Measurements from ENCODE around the gene KRTAP9-9.
"Not testable (repeated sequence)": the region's sequence is repeated elsewhere in the genome, so short reads cannot be mapped to it uniquely, and the experiment has no call there.

The KRTAP9-9 gene

DNA sequence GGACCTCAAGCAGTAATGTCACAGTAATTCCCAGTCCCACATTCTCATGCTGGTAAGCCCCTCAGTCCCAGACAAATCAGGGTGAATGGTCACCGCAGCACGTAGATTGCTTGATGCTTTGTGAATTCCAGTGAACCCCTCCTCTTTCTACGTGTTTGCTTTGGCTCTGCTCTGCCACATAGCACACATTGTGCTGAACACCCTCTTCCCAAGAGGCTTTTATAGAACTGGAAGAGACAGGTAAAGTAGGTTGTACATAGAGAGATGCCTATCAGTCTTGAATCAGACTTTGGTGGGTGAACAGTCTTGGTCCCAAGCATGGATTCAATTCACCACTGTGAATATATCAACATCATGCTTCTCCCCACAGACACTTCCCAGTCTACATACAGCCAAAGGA lies 9.4 kb downstream of the KRTAP9-9 start:
- Histone ChIP-seq H3K27me3 (ENCODE audit: control insufficient read depth in 2 of 2, insufficient read depth in 2 of 2, low read length in 2 of 2) (peaks cover 0 to 10% of the 10 kb centered on the region in 2 donors), H3K4me1 (ENCODE audit: control insufficient read depth in 2 of 2, insufficient read depth in 2 of 2, low read length in 2 of 2) (no peaks in the 10 kb centered on the region), H3K27ac (ENCODE audit: low read depth in 2 of 2, low read length in 2 of 2) (no peak overlapping the region), H3K4me3 (ENCODE audit: low read length in 2 of 2) (no peak overlapping the region), H3K9ac (ENCODE audit: low read depth in 1 of 2, low read length in 2 of 2) (no peak overlapping the region), H3K9me3 (ENCODE audit: control insufficient read depth in 2 of 2, low read length in 2 of 2) (no peaks in the 10 kb centered on the region), H3K36me3 (ENCODE audit: control insufficient read depth in 2 of 2, insufficient read depth in 2 of 2, low read length in 2 of 2) (no peaks in the 10 kb centered on the region)

DNA sequence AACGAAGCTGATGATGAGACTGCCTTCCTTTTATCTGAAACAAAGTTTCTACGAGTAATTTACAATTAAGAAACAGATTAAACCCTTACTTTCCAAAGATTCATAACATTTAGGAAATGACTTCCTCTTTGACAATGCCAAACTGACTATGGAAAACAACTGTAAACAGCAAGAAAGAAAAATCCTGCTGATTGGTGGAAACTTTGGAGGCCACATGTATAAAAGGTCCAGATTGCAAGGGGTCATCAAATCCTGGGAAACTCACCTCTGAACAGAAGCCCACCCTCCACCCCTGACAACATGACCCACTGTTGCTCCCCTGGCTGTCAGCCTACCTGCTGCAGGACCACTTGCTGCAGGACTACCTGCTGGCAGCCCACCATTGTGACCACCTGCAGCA lies 9.9 kb downstream of the KRTAP9-9 start, which contains the start of gene KRTAP9-6:
KRTAP9-6 (plus strand) TSS at position 301 of the 400 bp plus-strand sequence; CDS start at position 301, 0 bp downstream.
- no peaks in the 10 kb centered on the region for H3K4me1 ChIP-seq (ENCODE audit: control insufficient read depth in 2 of 2, insufficient read depth in 2 of 2, low read length in 2 of 2)
- no peaks in the 10 kb centered on the region for H3K36me3 ChIP-seq (ENCODE audit: control insufficient read depth in 2 of 2, insufficient read depth in 2 of 2, low read length in 2 of 2)
- peaks cover 0 to 10% of the 10 kb centered on the region in 2 donors for H3K27me3 ChIP-seq (ENCODE audit: control insufficient read depth in 2 of 2, insufficient read depth in 2 of 2, low read length in 2 of 2)
- H3K27ac ChIP-seq (ENCODE audit: low read depth in 2 of 2, low read length in 2 of 2), result no peak within 1 kb of the TSS
- no peak within 1 kb of the TSS for H3K9ac ChIP-seq (ENCODE audit: low read depth in 1 of 2, low read length in 2 of 2)
- no peak within 1 kb of the TSS for H3K4me3 ChIP-seq (ENCODE audit: low read length in 2 of 2)
- H3K9me3 ChIP-seq (ENCODE audit: control insufficient read depth in 2 of 2, low read length in 2 of 2), result no peaks in the 10 kb centered on the region

DNA sequence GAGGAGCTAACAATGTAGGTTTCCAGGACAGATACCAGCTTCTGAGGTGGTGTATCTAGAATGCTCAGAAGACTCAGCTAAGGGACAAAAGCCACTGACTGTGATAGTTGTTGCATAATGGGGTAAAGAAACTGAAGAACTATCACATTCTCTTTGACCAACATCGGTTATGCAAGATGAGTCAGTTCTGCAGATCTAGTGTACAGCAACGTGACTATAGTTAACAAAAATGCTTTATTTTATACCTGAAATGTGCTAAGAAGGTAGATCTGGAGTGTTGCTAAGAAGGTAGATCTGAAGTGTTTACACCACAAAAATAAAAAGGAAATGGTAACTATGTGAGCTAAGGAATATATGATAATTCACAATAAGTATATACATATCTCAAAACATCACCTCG lies 12.5 kb downstream of the KRTAP9-9 start:
- no peak overlapping the region for H3K4me3 ChIP-seq (ENCODE audit: low read length in 2 of 2)
- H3K27ac ChIP-seq (ENCODE audit: low read depth in 2 of 2, low read length in 2 of 2), result no peak overlapping the region
- no peak overlapping the region for H3K9ac ChIP-seq (ENCODE audit: low read depth in 1 of 2, low read length in 2 of 2)
- peaks cover 0 to 6% of the 10 kb centered on the region in 2 donors for H3K27me3 ChIP-seq (ENCODE audit: control insufficient read depth in 2 of 2, insufficient read depth in 2 of 2, low read length in 2 of 2)
- H3K4me1 ChIP-seq (ENCODE audit: control insufficient read depth in 2 of 2, insufficient read depth in 2 of 2, low read length in 2 of 2), result no peaks in the 10 kb centered on the region
- no peaks in the 10 kb centered on the region for H3K9me3 ChIP-seq (ENCODE audit: control insufficient read depth in 2 of 2, low read length in 2 of 2)
- H3K36me3 ChIP-seq (ENCODE audit: control insufficient read depth in 2 of 2, insufficient read depth in 2 of 2, low read length in 2 of 2), result no peaks in the 10 kb centered on the region

DNA sequence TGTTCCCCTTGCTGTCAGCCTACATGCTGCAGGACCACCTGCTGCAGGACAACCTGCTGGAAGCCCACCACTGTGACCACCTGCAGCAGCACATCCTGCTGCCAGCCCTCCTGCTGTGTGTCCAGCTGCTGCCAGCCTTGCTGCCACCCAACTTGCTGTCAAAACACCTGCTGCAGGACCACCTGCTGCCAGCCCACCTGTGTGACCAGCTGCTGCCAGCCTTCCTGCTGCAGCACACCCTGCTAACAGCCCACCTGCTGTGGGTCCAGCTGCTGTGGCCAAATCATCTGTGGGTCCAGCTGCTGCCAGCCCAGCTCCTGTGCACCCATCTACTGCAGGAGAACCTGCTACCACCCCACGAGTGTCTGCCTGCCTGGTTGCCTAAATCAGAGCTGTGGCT lies 16.1 kb downstream of the KRTAP9-9 start:
- H3K9ac ChIP-seq (ENCODE audit: low read depth in 1 of 2, low read length in 2 of 2); H3K27me3 ChIP-seq (ENCODE audit: control insufficient read depth in 2 of 2, insufficient read depth in 2 of 2, low read length in 2 of 2); H3K36me3 ChIP-seq (ENCODE audit: control insufficient read depth in 2 of 2, insufficient read depth in 2 of 2, low read length in 2 of 2); H3K4me3 ChIP-seq (ENCODE audit: low read length in 2 of 2); H3K4me1 ChIP-seq (ENCODE audit: control insufficient read depth in 2 of 2, insufficient read depth in 2 of 2, low read length in 2 of 2); H3K27ac ChIP-seq (ENCODE audit: low read depth in 2 of 2, low read length in 2 of 2); H3K9me3 ChIP-seq (ENCODE audit: control insufficient read depth in 2 of 2, low read length in 2 of 2): not testable (repeated sequence)

- Histone ChIP-seq H3K9me3 (ENCODE audit: control insufficient read depth in 2 of 2, low read length in 2 of 2) (no peaks in the 10 kb centered on the region), H3K27ac (ENCODE audit: low read depth in 2 of 2, low read length in 2 of 2) (no peak overlapping the region), H3K4me1 (ENCODE audit: control insufficient read depth in 2 of 2, insufficient read depth in 2 of 2, low read length in 2 of 2) (no peaks in the 10 kb centered on the region), H3K27me3 (ENCODE audit: control insufficient read depth in 2 of 2, insufficient read depth in 2 of 2, low read length in 2 of 2) (peaks cover 0 to 5% of the 10 kb centered on the region in 2 donors), H3K4me3 (ENCODE audit: low read length in 2 of 2) (no peak overlapping the region), H3K36me3 (ENCODE audit: control insufficient read depth in 2 of 2, insufficient read depth in 2 of 2, low read length in 2 of 2) (no peaks in the 10 kb centered on the region), H3K9ac (ENCODE audit: low read depth in 1 of 2, low read length in 2 of 2) (no peak overlapping the region)
Observed at GRCh38 chr17:41271858-41272257, 16.7 kb downstream of the KRTAP9-9 start.

DNA sequence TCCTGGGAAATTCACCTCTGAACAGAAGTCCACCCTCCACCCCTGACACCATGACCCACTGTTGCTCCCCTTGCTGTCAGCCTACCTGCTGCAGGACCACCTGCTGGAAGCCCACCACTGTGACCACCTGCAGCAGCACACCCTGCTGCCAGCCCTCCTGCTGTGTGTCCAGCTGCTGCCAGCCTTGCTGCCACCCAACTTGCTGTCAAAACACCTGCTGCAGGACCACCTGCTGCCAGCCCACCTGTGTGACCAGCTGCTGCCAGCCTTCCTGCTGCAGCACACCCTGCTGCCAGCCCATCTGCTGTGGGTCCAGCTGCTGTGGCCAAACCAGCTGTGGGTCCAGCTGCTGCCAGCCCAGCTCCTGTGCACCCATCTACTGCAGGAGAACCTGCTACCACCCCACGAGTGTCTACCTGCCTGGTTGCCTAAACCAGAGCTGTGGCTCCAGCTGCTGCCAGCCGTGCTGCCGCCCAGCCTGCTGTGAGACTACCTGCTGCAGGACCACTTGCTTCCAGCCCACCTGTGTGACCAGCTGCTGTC lies 20.5 kb downstream of the KRTAP9-9 start, which contains the start of gene KRTAP9-7:
KRTAP9-7 (plus strand) TSS at position 51 of the 543 bp plus-strand sequence; CDS start at position 51, 0 bp downstream.
- H3K4me1 ChIP-seq (ENCODE audit: control insufficient read depth in 2 of 2, insufficient read depth in 2 of 2, low read length in 2 of 2); H3K9ac ChIP-seq (ENCODE audit: low read depth in 1 of 2, low read length in 2 of 2); H3K27ac ChIP-seq (ENCODE audit: low read depth in 2 of 2, low read length in 2 of 2); H3K27me3 ChIP-seq (ENCODE audit: control insufficient read depth in 2 of 2, insufficient read depth in 2 of 2, low read length in 2 of 2); H3K36me3 ChIP-seq (ENCODE audit: control insufficient read depth in 2 of 2, insufficient read depth in 2 of 2, low read length in 2 of 2); H3K9me3 ChIP-seq (ENCODE audit: control insufficient read depth in 2 of 2, low read length in 2 of 2); H3K4me3 ChIP-seq (ENCODE audit: low read length in 2 of 2): not testable (repeated sequence)

DNA sequence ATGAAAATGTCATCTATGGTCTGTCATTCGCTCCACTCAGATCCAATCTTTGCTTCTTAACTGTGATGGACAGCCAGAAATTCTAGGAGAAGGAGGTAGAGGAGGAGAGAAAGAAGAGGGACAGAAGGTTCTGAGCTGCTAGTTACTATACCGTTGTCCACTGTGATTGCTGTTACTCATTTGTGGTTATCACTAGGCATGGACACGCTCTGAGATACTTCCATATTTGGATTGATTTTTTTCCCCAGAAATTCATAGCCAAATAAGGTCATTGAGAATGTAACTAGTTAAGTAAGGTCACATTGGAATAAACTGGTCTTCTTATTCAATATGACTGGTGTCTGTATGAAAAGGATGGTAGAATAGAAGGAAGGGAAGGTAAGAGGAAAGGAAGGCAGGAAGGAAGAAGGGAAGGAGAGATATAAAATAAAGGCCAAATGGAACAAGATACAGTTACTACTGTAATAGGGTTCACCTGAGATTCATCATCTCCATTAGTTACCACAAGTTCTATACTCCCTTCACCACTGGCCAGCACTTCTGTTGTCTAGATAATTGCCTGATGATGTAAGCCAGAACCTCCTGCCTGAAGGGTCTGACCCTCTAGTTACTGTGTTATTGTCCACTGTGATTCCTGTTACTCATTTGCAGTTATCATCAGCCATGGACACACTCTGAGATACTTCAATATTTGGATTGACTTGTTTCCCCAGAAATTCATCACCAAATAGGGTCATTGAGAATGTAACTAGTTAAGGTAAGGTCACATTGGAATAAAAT lies 23.2 kb downstream of the KRTAP9-9 start:
- Histone ChIP-seq H3K27me3 (ENCODE audit: control insufficient read depth in 2 of 2, insufficient read depth in 2 of 2, low read length in 2 of 2) (peaks cover 0 to 5% of the 10 kb centered on the region in 2 donors), H3K9ac (ENCODE audit: low read depth in 1 of 2, low read length in 2 of 2) (no peak overlapping the region), H3K36me3 (ENCODE audit: control insufficient read depth in 2 of 2, insufficient read depth in 2 of 2, low read length in 2 of 2) (no peaks in the 10 kb centered on the region), H3K4me3 (ENCODE audit: low read length in 2 of 2) (no peak overlapping the region), H3K27ac (ENCODE audit: low read depth in 2 of 2, low read length in 2 of 2) (no peak overlapping the region), H3K9me3 (ENCODE audit: control insufficient read depth in 2 of 2, low read length in 2 of 2) (no peaks in the 10 kb centered on the region), H3K4me1 (ENCODE audit: control insufficient read depth in 2 of 2, insufficient read depth in 2 of 2, low read length in 2 of 2) (no peaks in the 10 kb centered on the region)

- H3K4me1 ChIP-seq (ENCODE audit: control insufficient read depth in 2 of 2, insufficient read depth in 2 of 2, low read length in 2 of 2), result no peaks in the 10 kb centered on the region
- no peak overlapping the region for H3K9ac ChIP-seq (ENCODE audit: low read depth in 1 of 2, low read length in 2 of 2)
- H3K27ac ChIP-seq (ENCODE audit: low read depth in 2 of 2, low read length in 2 of 2), result no peak overlapping the region
- no peaks in the 10 kb centered on the region for H3K9me3 ChIP-seq (ENCODE audit: control insufficient read depth in 2 of 2, low read length in 2 of 2)
- H3K36me3 ChIP-seq (ENCODE audit: control insufficient read depth in 2 of 2, insufficient read depth in 2 of 2, low read length in 2 of 2), result no peaks in the 10 kb centered on the region
- H3K4me3 ChIP-seq (ENCODE audit: low read length in 2 of 2), result no peak overlapping the region
- peaks cover 0 to 2% of the 10 kb centered on the region in 2 donors for H3K27me3 ChIP-seq (ENCODE audit: control insufficient read depth in 2 of 2, insufficient read depth in 2 of 2, low read length in 2 of 2)
Observed at GRCh38 chr17:41284043-41284442, 28.9 kb downstream of the KRTAP9-9 start.

DNA sequence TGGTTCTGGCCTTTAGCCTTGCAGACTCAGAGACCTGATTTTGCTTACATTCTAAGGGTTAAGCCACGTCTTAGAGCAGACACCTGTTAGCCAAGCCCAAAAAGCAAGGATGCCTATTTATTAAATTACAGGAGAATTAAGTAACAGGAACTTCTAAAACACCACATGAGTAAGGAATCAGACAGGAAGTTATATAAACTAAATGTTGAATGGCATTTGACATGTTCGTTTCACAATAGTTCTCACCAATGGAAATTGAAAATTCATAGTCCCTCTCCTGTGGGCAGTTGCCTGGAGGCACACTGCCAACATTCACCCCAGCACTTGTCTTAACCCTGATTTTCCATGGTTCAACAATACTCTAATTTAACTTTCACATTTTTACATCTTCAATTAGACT lies 29.4 kb downstream of the KRTAP9-9 start:
- H3K4me1 ChIP-seq (ENCODE audit: control insufficient read depth in 2 of 2, insufficient read depth in 2 of 2, low read length in 2 of 2), result no peaks in the 10 kb centered on the region
- H3K27me3 ChIP-seq (ENCODE audit: control insufficient read depth in 2 of 2, insufficient read depth in 2 of 2, low read length in 2 of 2), result peaks cover 0 to 2% of the 10 kb centered on the region in 2 donors
- no peaks in the 10 kb centered on the region for H3K9me3 ChIP-seq (ENCODE audit: control insufficient read depth in 2 of 2, low read length in 2 of 2)
- no peak overlapping the region for H3K27ac ChIP-seq (ENCODE audit: low read depth in 2 of 2, low read length in 2 of 2)
- no peak overlapping the region for H3K9ac ChIP-seq (ENCODE audit: low read depth in 1 of 2, low read length in 2 of 2)
- H3K4me3 ChIP-seq (ENCODE audit: low read length in 2 of 2), result no peak overlapping the region
- no peaks in the 10 kb centered on the region for H3K36me3 ChIP-seq (ENCODE audit: control insufficient read depth in 2 of 2, insufficient read depth in 2 of 2, low read length in 2 of 2)

DNA sequence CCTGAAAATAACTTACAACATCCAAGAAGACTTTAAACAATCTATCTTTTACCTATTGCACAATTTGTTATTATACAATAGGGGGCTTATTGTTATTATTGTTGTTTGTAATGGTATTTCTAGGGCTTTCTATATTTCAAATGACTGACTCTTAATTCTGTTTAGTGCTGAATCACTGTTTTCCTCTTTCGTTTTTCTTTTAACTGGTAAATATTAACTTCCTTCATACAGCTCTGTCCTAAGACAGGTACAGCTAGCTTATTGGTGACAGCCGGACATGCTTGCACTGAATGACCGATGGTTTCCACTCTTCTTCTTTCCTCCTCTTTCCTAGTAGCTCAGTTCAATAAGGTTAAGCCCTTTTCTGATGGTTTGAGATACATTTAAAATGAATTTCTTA lies 31.9 kb downstream of the KRTAP9-9 start:
- Histone ChIP-seq H3K27ac (ENCODE audit: low read depth in 2 of 2, low read length in 2 of 2) (no peak overlapping the region), H3K4me3 (ENCODE audit: low read length in 2 of 2) (no peak overlapping the region), H3K36me3 (ENCODE audit: control insufficient read depth in 2 of 2, insufficient read depth in 2 of 2, low read length in 2 of 2) (no peaks in the 10 kb centered on the region), H3K9me3 (ENCODE audit: control insufficient read depth in 2 of 2, low read length in 2 of 2) (no peaks in the 10 kb centered on the region), H3K9ac (ENCODE audit: low read depth in 1 of 2, low read length in 2 of 2) (no peak overlapping the region), H3K27me3 (ENCODE audit: control insufficient read depth in 2 of 2, insufficient read depth in 2 of 2, low read length in 2 of 2) (peaks cover 0 to 6% of the 10 kb centered on the region in 2 donors), H3K4me1 (ENCODE audit: control insufficient read depth in 2 of 2, insufficient read depth in 2 of 2, low read length in 2 of 2) (no peaks in the 10 kb centered on the region)

Data from mucosa of rectum (tissue), 2 donors.